Colon (tissue), 2 donors: ENCODE results near the gene FLYWCH1.

Source experiments
- FAIRE-seq: peaks from 2 replicates; lab custom pipeline; 2012; peaks lifted over from hg19 to GRCh38; lab: Jason Lieb, UNC
- donor health status: control.
- donor health status: control.

FLYWCH1 gene

DNA sequence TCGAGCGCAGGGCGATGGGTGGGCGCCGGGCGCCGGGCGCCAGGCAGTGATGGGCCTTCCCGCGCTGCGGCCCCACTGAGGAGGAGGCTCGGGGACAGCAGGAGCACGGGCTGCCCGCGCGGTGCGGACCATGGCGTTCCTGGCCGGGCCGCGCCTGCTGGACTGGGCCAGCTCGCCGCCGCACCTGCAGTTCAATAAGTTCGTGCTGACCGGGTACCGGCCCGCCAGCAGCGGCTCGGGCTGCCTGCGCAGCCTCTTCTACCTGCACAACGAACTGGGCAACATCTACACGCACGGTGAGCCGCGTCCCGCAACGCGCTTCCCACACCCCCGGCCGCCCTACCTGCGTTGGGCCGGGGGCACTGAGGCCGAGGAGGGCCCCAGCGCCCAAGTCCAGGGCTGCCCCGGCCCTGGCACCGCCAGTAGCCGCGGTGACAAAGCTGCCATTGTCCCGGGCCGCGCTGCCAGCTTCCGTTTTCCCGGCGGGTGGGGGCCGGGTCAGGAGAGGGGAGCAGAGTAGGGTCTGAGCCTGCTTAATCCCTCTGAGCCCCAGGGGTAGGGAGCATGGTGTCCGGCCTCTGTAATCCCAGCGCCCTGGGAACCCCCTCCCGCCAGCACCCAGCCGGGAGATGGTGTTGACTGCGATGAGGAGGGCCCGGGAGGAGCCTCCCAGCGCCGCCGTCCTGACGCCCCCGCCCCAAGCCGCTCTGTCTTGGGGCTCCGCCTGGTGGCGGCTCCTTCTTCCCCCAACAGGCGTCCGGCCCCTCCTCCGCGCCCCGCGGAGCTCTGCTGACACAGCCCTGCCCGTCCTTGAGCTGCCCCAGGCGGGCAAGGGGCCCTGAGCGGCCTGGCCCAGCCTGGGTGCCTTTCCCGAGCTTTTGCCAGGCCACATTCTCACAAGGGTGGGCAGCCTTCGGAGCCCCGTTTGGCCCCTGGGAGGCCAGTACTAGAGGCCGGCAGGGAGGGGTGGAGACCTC is 58.1 kb downstream of the FLYWCH1 start:
- no peak for FAIRE-seq

DNA sequence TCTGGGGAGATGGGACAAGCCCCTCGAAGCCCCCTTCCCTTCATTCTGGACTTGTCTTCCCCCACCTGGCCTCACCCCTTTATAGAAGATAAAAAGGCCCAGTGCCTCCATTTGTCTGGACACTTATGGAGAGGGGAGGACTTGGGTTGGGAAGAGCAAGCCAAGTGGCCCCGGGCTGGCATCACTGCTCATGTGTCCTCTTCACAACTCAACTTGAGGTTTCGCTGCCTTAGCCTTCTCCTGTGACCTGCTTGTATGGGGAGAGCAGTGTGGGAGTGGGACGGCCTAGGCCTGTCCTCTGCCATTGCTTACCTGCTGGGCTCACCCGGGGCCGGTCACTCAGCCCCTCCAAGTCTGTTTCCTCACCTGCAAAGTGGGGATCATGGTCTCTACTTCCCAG is 58.8 kb downstream of the FLYWCH1 start:
- no peak for FAIRE-seq

DNA sequence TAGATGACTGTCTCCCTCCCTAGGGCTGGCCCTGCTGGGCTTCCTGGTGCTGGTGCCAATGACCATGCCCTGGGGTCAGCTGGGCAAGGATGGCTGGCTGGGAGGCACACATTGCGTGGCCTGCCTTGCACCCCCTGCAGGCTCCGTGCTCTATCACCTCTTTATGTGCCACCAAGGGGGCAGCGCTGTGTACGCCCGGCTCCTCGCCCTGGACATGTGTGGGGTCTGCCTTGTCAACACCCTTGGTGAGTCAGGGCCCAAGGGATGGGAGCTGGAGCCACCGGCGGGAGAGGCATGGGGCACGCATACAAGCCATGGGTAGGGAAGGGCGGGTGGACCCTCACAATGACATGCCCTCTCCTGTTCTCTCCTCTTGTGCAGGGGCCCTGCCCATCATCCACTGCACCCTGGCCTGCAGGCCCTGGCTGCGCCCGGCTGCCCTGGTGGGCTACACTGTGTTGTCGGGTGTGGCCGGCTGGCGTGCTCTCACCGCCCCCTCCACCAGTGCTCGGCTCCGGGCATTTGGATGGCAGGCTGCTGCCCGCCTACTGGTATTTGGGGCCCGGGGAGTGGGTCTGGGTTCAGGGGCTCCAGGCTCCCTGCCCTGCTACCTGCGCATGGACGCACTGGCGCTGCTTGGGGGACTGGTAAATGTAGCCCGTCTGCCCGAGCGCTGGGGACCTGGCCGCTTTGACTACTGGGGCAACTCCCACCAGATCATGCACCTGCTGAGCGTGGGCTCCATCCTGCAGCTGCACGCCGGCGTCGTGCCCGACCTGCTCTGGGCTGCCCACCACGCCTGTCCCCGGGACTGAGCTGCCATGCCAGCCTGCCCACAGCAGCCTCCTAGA is 59.6 kb downstream of the FLYWCH1 start:
- FAIRE-seq = no peak

DNA sequence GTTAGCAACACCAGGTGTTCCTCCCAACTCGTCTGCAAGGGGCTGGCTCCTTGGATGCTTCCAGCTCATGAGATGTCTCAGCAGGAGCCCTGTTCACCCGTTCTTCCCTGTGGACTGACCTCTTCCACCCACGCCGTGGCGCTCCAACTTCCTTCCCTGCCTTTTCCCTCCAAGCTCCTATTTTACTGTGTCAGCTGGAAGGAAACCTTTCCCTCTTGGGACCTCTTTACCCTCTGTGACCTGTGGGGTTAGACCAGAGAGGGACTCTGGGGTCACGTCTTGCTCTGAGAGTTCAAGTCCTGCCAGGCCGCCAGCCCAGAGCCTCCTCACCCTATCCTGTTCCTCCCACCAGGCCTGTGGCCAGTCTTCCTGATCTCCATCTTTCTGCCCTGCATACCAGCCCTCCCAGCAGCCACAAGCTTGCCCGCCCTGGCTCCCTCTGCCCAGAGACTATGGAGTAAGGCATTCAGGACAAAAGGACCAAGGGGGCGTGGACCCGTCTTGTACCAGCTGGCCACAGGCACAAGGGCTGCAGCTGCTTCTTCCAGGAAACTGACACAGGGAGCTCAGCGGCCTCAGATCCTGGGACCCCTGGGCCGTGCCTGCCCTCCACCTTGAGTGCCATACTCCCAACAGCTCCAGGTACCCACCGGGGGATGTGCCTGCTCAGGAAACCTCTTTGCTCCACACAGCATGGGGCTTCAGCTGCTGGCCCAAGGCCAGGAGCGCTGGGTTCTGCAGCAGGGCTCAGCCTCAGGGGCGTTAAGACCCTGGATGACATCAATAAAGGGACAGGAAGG is 60.5 kb downstream of the FLYWCH1 start:
- no peak for FAIRE-seq

DNA sequence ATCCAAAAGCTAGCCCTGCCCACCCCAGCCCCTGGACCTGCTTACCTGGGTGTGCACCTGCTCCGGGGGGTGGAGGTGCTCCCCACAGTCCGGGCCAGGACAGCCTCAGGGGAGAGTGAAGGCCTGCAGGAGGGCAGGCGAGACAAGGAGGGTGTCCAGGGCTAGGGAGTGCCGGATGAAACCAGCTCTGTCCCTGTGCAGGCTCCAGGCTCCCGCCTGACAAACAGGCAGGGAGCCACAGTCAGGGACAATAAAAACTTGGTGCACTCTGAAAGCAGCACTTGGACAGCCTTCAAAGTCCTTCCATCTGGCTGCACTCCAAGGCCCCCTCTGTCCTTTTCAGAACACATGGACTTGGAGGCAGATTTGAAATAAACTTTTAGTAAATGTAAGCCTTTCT is 61.4 kb downstream of the FLYWCH1 start:
- no peak for FAIRE-seq

DNA sequence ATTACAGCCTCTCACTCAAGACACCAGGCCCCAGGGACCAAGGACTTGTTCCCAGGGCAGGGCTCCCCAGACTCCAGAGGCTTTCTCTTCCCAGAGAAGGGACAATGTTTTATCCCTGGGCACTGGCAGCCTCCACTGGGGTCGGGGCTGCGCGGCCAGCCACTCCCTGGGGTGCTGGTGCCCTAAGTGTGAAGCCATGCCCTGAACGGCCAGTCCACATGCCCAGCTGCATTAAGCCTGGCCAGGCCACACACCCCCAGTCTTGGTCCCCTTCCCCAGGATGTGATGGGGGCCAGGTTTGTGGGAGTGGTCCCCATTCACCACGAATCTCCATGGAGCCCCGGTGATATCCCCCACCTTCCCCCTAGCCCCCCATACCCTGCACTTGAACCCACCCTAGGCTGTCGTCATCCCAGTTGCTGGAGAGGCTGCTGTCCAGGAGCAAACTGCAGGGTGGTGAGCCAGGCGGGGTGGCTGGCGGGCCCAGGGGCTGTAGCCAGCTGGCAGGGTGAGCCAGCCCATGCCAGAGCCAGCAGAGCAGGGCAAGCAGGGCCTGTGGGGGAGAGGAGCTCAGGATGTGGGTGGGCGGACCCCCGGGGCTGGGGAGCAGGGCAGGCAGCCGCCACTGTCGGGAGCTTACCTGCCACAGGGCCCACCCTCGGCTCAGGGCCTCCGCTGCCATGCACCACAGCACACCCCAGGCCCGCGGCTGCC is 62.0 kb downstream of the FLYWCH1 start:
- no peak for FAIRE-seq

DNA sequence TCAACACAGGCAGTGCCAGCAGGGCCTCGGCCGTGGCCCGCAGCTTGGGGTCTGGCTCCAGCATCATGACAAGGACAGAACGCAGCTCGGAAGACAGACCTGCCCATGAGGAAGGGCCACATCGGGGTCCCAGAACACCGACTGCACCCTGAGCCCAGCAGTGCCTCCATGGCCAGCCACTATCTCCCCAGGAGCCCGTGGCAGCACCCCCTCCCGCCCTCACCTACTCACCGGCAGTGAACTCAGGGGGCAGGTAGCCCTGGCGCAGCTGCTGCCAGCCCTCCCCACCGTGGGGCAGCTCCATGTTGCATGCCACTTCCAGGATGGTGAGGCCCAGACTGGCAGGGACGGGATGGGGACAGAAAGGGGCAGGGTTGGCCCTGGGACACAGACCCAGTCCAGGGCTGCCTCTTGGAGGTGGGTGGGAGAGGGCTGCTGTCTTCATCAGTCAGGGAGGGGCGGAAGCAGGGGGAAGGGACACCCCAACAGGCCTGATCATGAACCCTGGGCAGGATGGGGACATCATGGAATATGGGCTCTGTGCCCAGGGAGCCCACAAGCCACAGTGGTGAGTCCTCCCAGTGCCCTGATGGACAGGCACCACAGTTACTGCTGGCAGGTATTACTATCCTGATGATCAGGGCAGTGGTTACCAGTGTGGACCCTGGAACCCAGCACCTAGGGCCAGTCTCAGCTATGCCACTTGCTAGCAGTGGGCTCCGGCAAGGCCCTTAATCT is 62.8 kb downstream of the FLYWCH1 start:
- FAIRE-seq = no peak

DNA sequence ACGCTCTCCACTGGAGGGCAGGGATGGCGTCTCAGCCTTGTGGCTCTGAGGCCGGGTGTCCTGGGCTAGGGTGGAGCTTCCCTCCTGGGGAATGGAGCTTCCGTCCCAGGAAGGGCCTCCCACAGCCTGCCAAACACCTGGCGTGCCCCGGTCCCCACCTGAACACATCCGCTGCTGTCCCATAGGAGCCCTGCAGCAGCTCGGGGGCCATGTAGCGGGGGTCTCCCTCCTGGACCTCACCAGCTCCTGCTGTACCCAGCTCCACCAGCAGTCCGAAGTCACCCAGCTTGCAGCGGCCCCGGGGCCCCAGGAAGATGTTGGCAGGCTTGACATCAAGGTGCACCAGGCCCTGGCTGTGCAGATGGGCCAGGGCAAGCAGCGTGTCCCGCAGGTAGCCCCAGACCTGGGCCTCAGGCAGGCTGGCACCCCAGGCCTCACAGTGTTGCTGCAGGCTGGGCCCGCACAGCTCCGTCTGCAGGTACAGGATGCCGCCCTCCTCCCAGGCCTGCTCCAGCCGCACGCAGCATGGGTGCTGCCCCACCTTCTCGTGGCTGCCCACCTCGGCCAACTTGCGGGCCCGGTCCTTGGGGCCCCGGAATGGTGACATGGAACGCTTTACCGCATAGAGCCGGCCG is 63.5 kb downstream of the FLYWCH1 start:
- FAIRE-seq = no peak

DNA sequence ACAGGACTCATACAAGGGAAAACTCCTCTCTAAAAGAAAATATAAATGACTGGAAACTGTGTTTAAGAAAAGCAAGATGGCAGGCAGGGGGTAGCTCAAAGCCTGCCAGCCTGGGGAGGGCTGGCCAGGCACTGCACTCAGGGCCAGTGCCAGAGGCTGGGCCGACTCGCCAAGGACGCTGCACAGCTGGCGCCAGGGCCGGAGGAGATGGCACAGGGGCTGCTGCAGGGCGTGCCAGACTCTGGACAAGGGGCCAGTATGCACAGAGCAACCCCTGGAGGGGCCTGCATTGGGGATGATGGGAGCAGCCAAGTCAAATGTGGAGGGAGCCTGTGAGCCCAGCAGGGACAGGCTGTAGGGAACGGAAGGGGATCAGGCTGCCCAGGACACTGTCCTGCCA is 64.5 kb downstream of the FLYWCH1 start:
- FAIRE-seq = no peak

DNA sequence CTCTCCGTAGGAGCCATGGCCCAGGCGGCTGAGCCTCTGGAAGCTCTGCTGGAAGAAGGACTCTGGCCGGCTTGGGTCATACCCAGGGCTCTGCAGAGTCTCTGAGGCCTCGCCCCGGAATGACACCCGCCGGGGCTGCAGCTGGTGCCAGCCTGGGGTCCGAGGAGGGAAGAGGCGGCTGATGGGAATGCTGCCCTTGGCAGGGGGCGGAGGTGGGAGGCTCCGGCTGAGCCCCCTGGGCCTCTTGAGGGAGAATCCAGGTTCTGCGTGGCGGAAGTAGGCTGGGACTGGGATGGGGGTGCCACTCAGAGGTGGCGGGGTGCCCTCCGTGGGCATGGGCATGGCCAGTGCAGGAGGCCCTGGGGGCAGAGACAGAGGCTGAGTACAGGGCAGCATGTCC is 64.9 kb downstream of the FLYWCH1 start:
- FAIRE-seq = no peak

DNA sequence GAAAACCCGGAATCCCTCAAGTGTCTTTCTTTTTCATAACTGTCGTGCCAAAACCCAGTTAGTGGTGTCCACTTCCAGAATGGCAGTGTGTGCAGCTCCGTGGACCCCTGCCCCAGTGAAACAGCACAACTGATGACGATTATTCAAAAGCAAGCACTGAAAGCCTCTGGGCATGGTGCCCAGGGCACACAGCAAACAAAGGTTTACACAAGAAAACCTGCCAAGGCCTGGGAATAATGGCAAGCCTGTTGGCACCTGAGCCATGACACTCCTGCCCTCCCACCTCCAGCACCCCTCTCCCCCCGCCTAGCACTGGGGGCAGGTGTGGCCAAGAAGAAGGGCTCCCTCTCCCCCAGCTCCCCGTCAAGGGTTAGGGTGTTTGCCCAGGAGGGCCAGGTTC is 65.7 kb downstream of the FLYWCH1 start:
- FAIRE-seq = no peak

DNA sequence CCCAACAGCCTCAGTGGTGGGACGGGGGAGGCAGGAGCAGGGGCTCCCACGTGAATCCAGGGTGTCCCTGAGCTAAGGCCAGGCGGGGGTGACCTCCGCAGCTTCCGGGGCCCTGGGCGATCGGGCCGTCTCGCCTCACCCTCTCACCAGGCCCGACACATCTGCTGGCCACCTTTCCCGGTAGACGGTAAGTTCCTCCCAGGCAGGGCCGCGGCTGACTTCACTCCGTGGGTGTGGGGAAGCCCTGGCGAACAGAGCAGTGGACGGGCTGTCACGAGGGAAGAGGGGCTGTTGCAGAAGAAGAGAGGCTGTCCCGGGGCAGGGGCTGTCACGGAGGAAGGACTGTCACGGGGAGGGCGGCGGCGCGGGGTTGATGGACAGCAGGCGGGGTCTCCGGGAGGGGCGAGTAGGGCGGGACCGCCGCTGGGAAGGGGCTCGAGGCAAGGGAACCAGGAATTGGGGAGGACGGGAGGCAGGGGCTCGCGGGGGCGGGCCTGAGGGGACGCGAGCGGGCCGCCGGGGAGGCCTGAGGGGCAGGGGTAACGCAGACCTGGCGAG is 68.0 kb downstream of the FLYWCH1 start:
- FAIRE-seq = no peak

DNA sequence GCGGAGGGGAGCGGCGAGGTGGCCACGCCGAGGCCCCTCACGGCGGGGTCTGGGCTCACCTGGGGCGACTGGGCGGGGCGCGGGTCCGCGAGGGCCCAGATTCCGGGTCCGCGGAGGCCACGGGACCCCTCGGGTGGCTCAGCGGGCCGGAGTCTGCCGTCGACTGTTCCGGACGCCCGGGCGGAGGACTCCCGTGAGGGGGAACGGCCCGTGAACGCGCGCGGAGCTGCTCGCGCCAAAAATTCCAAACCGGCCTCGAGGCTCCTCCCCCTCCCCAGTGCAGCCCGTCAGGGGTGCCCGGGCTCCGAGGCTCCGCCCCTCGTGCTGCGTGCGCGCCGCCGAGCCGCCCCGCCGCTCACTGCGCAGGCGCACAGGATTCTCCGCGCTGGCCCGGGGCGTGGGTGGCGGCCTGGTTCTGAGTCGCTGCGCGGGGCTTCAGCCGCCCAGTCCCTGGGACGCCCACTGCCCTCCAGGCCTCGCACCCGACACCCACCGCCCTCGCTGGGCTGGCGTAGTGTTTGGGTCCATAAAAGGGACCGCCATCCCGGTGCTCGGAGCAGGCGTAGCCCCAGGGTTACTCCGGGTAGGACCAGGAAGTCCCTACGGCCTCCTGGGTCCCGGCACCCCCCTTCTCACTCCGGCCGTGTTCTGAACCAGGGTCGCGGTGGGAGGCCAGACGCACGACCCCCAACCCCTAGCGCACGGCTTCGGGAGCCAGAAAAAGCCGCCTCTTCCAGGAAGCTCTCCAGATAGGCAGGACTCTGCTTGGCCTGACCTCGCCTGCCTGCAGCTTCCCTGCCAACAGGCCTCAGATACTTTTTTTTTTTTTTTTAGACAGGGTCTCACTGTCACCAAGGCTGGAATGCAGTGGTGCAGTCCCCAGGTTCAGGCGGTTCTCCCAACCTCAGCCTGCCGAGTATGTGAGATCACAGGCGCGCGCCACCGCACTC is 68.8 kb downstream of the FLYWCH1 start, which contains the start of gene PKMYT1:
TSS of gene PKMYT1 (minus strand) at position 220 of the 950 bp plus-strand sequence. CDS start 789 bp downstream, outside the sequence.
- FAIRE-seq = no peak

DNA sequence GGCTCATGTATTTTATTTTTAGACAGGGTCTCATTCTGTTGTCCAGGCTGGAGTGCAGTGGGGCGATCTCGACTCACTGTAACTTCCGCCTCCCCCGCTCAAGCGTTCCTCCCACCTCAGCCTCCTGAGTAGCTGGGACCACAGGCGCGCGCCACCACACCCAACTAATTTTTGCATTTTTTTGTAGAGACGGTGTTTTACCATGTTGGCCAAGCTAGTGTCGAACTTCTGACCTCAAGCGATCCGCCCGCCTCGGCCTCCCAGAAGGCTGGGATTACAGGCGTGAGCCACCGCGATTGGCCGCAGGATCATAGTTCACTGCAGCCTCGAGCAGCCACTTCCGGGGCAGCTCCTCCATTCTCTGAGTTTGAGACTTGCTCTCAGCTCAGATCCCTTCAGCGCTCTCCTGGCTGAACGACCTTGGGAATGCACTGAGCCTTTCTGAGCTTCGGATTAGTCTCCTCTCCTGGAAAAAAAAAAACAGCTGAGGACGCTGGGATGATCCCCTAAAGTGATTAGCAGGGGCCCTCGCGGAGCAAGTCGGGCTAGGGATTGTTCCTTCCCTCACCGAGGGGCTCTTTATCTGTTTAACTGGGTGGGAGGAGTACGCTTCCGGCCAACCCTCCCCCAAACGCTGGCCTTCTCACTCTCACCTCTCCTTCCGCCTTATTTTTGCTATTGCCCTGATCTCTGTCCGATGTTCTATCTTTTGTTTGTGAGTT is 69.6 kb downstream of the FLYWCH1 start:
- FAIRE-seq = no peak

DNA sequence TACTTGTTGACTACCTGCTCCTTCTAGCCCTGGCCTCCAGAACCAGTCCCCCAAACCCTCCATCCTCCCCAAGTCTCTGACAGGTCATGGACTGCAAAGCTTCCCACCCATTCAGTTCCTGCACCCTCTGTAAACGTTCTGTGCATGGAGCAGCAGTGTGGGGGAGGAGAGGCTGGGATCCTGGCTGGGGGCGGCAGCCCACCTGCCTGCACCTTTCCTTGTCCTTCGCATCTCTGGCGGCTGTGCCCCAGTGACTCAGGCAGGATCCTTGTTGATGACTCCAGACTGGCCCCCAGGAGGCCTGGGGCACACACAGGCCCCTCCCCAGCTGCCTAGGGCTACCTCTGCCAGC is 70.1 kb downstream of the FLYWCH1 start:
- FAIRE-seq = no peak

DNA sequence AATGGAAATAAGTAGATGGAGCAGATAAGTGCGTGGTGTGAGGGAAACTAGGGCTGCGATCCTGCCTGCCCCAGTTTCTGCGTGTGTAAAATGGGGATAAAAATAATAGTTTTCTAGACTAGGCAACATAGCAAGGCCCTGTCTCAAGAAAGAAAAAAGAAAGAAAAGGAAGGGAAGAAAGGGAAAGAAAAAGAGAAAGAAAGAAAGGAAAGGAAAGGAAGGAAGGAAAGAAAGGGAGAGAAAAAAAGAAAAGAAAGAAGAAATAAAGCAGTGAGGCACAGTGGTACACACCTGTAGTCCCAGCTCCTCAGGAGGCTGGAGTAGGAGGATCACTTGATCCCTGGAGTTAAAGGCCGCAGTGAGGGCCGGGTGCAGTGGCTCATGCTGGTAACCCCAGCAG is 70.7 kb downstream of the FLYWCH1 start:
- no peak for FAIRE-seq

DNA sequence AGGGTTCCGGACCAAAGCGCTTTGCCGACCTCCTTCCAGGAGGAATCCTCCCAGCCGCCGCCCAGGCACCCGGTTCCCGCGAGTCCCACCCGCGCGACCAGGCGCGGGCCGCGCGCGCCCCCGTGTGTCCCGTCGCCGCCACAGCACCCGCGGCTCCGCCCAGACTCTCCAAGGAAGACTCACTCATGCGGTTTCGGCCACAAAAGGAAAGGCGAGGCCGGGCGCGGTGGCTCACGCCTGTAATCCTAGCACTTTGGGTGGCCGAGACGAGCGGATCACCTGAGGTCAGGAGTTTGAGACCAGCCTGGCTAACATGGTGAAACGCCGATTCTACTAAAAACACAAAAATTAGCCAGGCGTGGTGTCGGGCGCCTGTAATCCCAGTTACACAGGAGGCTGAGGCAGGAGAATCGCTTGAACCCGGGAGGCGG is 72.0 kb downstream of the FLYWCH1 start:
- no peak for FAIRE-seq

DNA sequence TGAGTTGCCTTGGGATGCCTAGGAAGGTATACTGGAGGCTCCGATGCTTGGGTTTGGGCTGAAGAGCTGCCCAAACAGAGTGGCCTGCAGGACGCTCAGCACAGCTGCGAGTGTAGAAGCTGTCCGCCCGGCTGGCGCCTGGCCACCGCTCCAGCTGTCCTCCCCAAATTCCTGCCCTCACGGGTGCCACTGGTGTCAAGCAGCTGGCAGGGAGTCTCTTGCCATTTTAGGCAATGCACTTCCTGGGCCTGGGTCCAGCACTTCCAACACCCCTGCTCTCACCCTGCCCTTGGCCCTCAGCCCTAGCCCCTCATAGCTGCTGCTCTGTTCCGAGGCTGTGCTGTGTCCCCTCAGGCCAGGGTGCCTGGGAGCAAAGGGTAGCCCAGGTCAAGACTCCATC is 73.7 kb downstream of the FLYWCH1 start:
- FAIRE-seq = no peak
